HCT116 (cell line): Measurements from ENCODE around the gene PSMD12. TPM values are rescaled to one million over a fixed set of nuclear protein-coding genes. Genes with fewer than 3 reads are reported as not detected.

Experiments
- ATAC-seq: fragments of 200-7000 bp; cut with Tn5 transposase; 2 replicates; pipeline ENCODE4 v1.9.1; 2020; ENCODE audit warnings: mild to moderate bottlenecking, moderate library complexity
- BruUV-seq: library from RNA; stranded (reverse); fragments of 400-500 nt; replicated peaks from 2 replicates; lab custom pipeline; 2021; lab: Mats Ljungman, UMichigan
- CTCF ChIA-PET: fragments of 300-600 bp; sonication (Branson Sonifier 250); formaldehyde crosslinking; loops from one replicate; lab custom pipeline; 2021; ENCODE audit warnings: antibody characterized with exemption; lab: Charles Lee
- POLR2A ChIA-PET: fragments of 300-600, 350-600 bp; sonication (Branson Sonifier 250); formaldehyde crosslinking; loops from one replicate; lab custom pipeline; 2021; ENCODE audit warnings: antibody characterized with exemption; lab: Charles Lee
- RAD21 ChIA-PET, 2 experiments: fragments of 300-600 bp; sonication (Branson Sonifier 250); formaldehyde crosslinking; loops; one replicate each; lab custom pipeline; 2023; ENCODE audit warnings: low total read pairs in 2 of 2; ENCODE audit not compliant: uncharacterized antibody in 2 of 2, unreplicated experiment in 2 of 2, low non-redundant PET in 1 of 2; lab: Charles Lee
- DNase-seq: peaks from one replicate; pipeline ENCODE4 v3.0.0-alpha.2; 2010; ENCODE audit warnings: low read depth, low spot score
- H2AFZ ChIP-seq: fragments of 200-600 bp; shearing (Covaris generic), sonication (generic); 2 replicates; pipeline ENCODE4 v1.6.1; 2017; ENCODE audit warnings: low read depth, mixed run types, mixed read lengths, antibody characterized with exemption, low read length; ENCODE audit not compliant: poor library complexity, severe bottlenecking
- H3K27ac ChIP-seq: 2 replicates; pipeline ENCODE4 v1.5.1; 2012; ENCODE audit warnings: low read depth, low read length
- H3K27me3 ChIP-seq: fragments of 200-600 bp; sonication (generic); 2 replicates; pipeline ENCODE4 v1.6.1; 2016; ENCODE audit warnings: mixed run types, low read length, mixed read lengths; ENCODE audit not compliant: insufficient read depth
- H3K36me3 ChIP-seq, 2 experiments: fragments of 200-500 bp in 1 of 2; fragments of 200-600 bp in 1 of 2; sonication (Bioruptor generic) in 1 of 2; sonication (generic) in 1 of 2; 2 replicates each; pipeline versions ENCODE4 v1.5.1 to v1.6.1; 2014 to 2016; ENCODE audit warnings: low read length in 2 of 2, inconsistent platforms in 1 of 2, mixed read lengths in 1 of 2, mixed run types in 1 of 2; ENCODE audit not compliant: insufficient read depth in 2 of 2, control insufficient read depth in 1 of 2
- H3K4me1 ChIP-seq, 2 experiments: fragments of 200-600 bp in 1 of 2; sonication (generic) in 1 of 2; 2 replicates each; pipeline versions ENCODE4 v1.5.1 to v1.6.1; 2012 to 2017; ENCODE audit warnings: low read length in 2 of 2, inconsistent platforms in 1 of 2, mild to moderate bottlenecking in 1 of 2, mixed read lengths in 1 of 2, mixed run types in 1 of 2, moderate library complexity in 1 of 2; ENCODE audit not compliant: insufficient read depth in 2 of 2, control insufficient read depth in 1 of 2
- H3K4me2 ChIP-seq: fragments of 200-600 bp; sonication (generic); 2 replicates; pipeline ENCODE4 v1.6.1; 2017; ENCODE audit warnings: mixed run types, low read length, mixed read lengths
- H3K4me3 ChIP-seq, 2 experiments: fragments of 200-600 bp in 1 of 2; sonication (generic) in 1 of 2; replicated peaks in 1 of 2; 2 replicates each; pipeline ENCODE4 v1.5.1; 2011 to 2016; ENCODE audit warnings: low read length in 2 of 2, control low read depth in 1 of 2, low read depth in 1 of 2, mild to moderate bottlenecking in 1 of 2, mixed read lengths in 1 of 2, mixed run types in 1 of 2
- H3K79me2 ChIP-seq: fragments of 200-600 bp; sonication (generic); 2 replicates; pipeline ENCODE4 v1.6.1; 2017; ENCODE audit warnings: mild to moderate bottlenecking, mixed run types, low read length, moderate library complexity, mixed read lengths; ENCODE audit not compliant: insufficient read depth
- H3K9ac ChIP-seq: fragments of 200-600 bp; sonication (generic); 2 replicates; pipeline ENCODE4 v1.6.1; 2016; ENCODE audit warnings: low read length, mixed read lengths
- H3K9me2 ChIP-seq: fragments of 200-600 bp; sonication (generic), shearing (Covaris generic); 2 replicates; pipeline ENCODE4 v1.6.1; 2017; ENCODE audit warnings: mixed run types, mild to moderate bottlenecking, moderate library complexity; ENCODE audit not compliant: insufficient read depth
- H3K9me3 ChIP-seq, 2 experiments: fragments of 200-500 bp in 1 of 2; fragments of 200-600 bp in 1 of 2; sonication (Bioruptor generic) in 1 of 2; sonication (generic) in 1 of 2; 2 replicates each; pipeline ENCODE4 v1.6.1; 2014 to 2017; ENCODE audit warnings: low read length in 2 of 2, mixed read lengths in 2 of 2, inconsistent platforms in 1 of 2, low read depth in 1 of 2, mild to moderate bottlenecking in 1 of 2, mixed run types in 1 of 2, moderate library complexity in 1 of 2; ENCODE audit not compliant: control insufficient read depth in 1 of 2, insufficient read depth in 1 of 2
- H4K20me1 ChIP-seq: fragments of 200-600 bp; sonication (generic), shearing (Covaris generic); 2 replicates; pipeline ENCODE4 v1.6.1; 2017; ENCODE audit warnings: mixed run types, mild to moderate bottlenecking, moderate library complexity; ENCODE audit not compliant: insufficient read depth
- CBX3 ChIP-seq: IDR thresholded peaks from 2 replicates; pipeline ENCODE4 v1.6.1; 2012; ENCODE audit warnings: low read depth
- CEBPB ChIP-seq: IDR thresholded peaks from 2 replicates; pipeline ENCODE4 v1.6.1; 2012; ENCODE audit warnings: low read depth
- EGR1 ChIP-seq: IDR thresholded peaks from 2 replicates; pipeline ENCODE4 v1.6.1; 2012; ENCODE audit warnings: low read depth
- EZH2phosphoT487 ChIP-seq: fragments of 200-600 bp; IDR thresholded peaks from 2 replicates; pipeline ENCODE4 v1.6.1; 2018; ENCODE audit warnings: antibody characterized with exemption, borderline replicate concordance
- FOSL1 ChIP-seq: IDR thresholded peaks from 2 replicates; pipeline ENCODE4 v1.6.1; 2012; ENCODE audit warnings: low read depth
- JUND ChIP-seq: IDR thresholded peaks from 2 replicates; pipeline ENCODE4 v1.6.1; 2012
- POLR2A ChIP-seq: IDR thresholded peaks from 2 replicates; pipeline ENCODE4 v1.7.0; 2011; ENCODE audit warnings: borderline replicate concordance; ENCODE audit not compliant: insufficient read depth, insufficient read length; ENCODE audit errors: extremely low read depth
- POLR2AphosphoS5 ChIP-seq: IDR thresholded peaks from 2 replicates; pipeline ENCODE4 v1.6.1; 2011; ENCODE audit warnings: mild to moderate bottlenecking, low read depth, low read length, moderate library complexity
- RAD21 ChIP-seq: IDR thresholded peaks from 2 replicates; pipeline ENCODE4 v1.6.1; 2012; ENCODE audit warnings: low read depth, mild to moderate bottlenecking
- TCF7L2 ChIP-seq: IDR thresholded peaks from 2 replicates; pipeline ENCODE4 v1.7.0; 2011; ENCODE audit warnings: borderline replicate concordance, inconsistent platforms; ENCODE audit not compliant: insufficient read depth, insufficient read length; ENCODE audit errors: extremely low read depth
- YY1 ChIP-seq: IDR thresholded peaks from 2 replicates; pipeline ENCODE4 v1.6.1; 2011; ENCODE audit warnings: low read length, low read depth, moderate library complexity, mild to moderate bottlenecking; ENCODE audit not compliant: insufficient replicate concordance; ENCODE audit errors: extremely low read depth
- ZFX ChIP-seq: fragments of 450-650 bp; IDR thresholded peaks from 2 replicates; pipeline ENCODE4 v1.6.1; 2017
- ZNF274 ChIP-seq: fragments of 200-500 bp; sonication (Bioruptor generic); IDR thresholded peaks from 2 replicates; pipeline ENCODE4 v1.6.1; 2014; ENCODE audit warnings: mild to moderate bottlenecking, low read depth, low read length, inconsistent platforms
- intact Hi-C: fragments of 100-400 bp; cut with micrococcal nuclease; formaldehyde crosslinking; loops from 2 replicates; pipeline ENCODE4 v1.10.0; 2022
- total RNA-seq: library from RNA; stranded (reverse); gene quantifications from one replicate; pipeline ENCODE4 v1.2.1, GENCODE V29; 2021; ENCODE audit not compliant: unreplicated experiment
- TF ChIP-seq, protein P1 (sequence below): IDR thresholded peaks from 2 replicates; pipeline ENCODE4 v1.6.1; 2012
- TF ChIP-seq, protein P2 (sequence below), 3 experiments: fragments of 200-600 bp in 1 of 3; sonication (generic) in 1 of 3; IDR thresholded peaks in 2 of 3; conservative IDR thresholded peaks in 1 of 3; 2 replicates each; pipeline ENCODE4 v1.5.1; 2012 to 2017; ENCODE audit warnings: low read depth in 2 of 3, low read length in 2 of 3, antibody characterized with exemption in 1 of 3, borderline replicate concordance in 1 of 3, control low read depth in 1 of 3, mild to moderate bottlenecking in 1 of 3, mixed read lengths in 1 of 3, mixed run types in 1 of 3, moderate library complexity in 1 of 3; ENCODE audit not compliant: insufficient read depth in 1 of 3
- TF ChIP-seq, protein P3 (sequence below): IDR thresholded peaks from 2 replicates; pipeline ENCODE4 v1.6.1; 2012; ENCODE audit warnings: low read depth

PSMD12 gene
- total RNA-seq, 1 experiment from 2014 or later: 115 TPM

DNA sequence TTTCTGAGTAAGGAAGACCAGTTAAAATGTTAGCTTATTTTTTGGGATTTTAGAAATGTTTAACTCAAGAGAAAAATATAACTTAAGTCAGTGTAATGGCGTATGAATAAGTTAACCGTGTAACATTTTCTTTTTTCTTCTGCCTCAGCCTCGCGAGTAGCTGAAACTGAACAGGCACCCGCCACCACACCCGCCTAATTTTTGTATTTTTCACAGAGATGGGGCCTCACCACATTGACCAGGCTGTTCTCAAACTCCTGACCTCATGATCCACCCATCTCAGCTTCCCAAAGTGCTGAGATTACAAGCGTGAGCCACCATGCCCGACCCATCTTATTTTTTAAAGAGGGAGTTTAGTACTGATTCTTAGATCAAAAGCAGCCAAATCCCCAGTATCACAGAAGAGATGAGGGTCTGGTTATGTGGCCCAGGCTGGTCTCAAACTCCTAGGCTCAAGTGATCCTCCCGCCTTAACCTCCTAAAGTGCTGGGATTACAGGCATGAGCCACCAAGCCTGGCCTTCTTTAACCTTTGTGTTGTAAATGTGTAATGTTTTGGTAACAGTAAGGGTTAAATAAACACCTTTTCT lies 27.5 kb upstream of the PSMD12 start (continued):
- TF ChIP-seq ZFX (no peak), CEBPB (no peak), TCF7L2 (no peak)
- TF ChIP-seq, protein P1, sequence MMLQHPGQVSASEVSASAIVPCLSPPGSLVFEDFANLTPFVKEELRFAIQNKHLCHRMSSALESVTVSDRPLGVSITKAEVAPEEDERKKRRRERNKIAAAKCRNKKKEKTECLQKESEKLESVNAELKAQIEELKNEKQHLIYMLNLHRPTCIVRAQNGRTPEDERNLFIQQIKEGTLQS: no peak
- TF ChIP-seq, protein P2, sequence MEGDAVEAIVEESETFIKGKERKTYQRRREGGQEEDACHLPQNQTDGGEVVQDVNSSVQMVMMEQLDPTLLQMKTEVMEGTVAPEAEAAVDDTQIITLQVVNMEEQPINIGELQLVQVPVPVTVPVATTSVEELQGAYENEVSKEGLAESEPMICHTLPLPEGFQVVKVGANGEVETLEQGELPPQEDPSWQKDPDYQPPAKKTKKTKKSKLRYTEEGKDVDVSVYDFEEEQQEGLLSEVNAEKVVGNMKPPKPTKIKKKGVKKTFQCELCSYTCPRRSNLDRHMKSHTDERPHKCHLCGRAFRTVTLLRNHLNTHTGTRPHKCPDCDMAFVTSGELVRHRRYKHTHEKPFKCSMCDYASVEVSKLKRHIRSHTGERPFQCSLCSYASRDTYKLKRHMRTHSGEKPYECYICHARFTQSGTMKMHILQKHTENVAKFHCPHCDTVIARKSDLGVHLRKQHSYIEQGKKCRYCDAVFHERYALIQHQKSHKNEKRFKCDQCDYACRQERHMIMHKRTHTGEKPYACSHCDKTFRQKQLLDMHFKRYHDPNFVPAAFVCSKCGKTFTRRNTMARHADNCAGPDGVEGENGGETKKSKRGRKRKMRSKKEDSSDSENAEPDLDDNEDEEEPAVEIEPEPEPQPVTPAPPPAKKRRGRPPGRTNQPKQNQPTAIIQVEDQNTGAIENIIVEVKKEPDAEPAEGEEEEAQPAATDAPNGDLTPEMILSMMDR (IDR thresholded peaks at IDR 0.05 in 2 of 3, conservative IDR thresholded peaks at IDR 0.05 in 1 of 3; ENCODE audit: borderline replicate concordance in 1 of 3, insufficient read depth in 1 of 3, low read depth in 2 of 3, low read length in 2 of 3): no peak
- TF ChIP-seq, all 23 proteins: peak for 0

DNA sequence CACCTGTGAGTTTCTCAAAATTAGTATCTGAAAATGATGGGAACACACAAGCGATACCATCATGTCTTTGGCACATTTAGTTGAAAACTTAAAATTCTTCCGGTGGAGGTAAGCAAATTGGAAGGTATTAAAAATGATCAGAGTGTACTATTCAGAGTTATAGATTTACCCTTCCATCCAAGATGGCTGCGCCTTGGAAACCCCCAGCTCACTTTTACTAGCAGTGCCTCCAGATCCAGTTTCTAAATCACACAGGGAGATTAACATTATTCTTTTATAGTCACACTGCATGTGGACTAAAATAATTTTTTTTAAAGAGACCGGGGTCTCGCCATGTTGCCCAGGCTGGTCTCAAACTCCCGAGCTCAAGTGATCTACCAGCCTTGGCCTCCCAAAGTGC lies 25.7 kb upstream of the PSMD12 start:
- H3K36me3 ChIP-seq: no peaks in the 10 kb centered on the region
- CTCF ChIA-PET: no interaction called here
- H2AFZ ChIP-seq: no peak overlapping the region
- peaks cover 26 to 51% of the 10 kb centered on the region in 2 experiments for H3K4me1 ChIP-seq
- DNase-seq (no peak), ATAC-seq (no peak)
- no peak overlapping the region for H3K9ac ChIP-seq
- intact Hi-C loops: no loop called here
- H3K9me2 ChIP-seq: no peaks in the 10 kb centered on the region
- no peak overlapping the region for H3K4me3 ChIP-seq
- POLR2A ChIA-PET: no interaction called here
- no peak overlapping the region for H3K27ac ChIP-seq
- H3K27me3 ChIP-seq: no peaks in the 10 kb centered on the region
- BruUV-seq: no TSS peak
- H3K9me3 ChIP-seq: no peaks in the 10 kb centered on the region
- peaks cover 50% of the 10 kb centered on the region for H3K79me2 ChIP-seq
- no peak overlapping the region for H3K4me2 ChIP-seq
- H4K20me1 ChIP-seq: no peaks in the 10 kb centered on the region
- RAD21 ChIA-PET: no interaction called here
- TF ChIP-seq YY1 (no peak), FOSL1 (no peak), RAD21 (no peak), JUND (no peak), CBX3 (no peak), ZFX (no peak), POLR2A (no peak), EZH2phosphoT487 (no peak), ZNF274 (no peak), EGR1 (no peak), POLR2AphosphoS5 (no peak), CEBPB (no peak), TCF7L2 (no peak)
- TF ChIP-seq, protein P2 (IDR thresholded peaks at IDR 0.05 in 2 of 3, conservative IDR thresholded peaks at IDR 0.05 in 1 of 3; ENCODE audit: borderline replicate concordance in 1 of 3, insufficient read depth in 1 of 3, low read depth in 2 of 3, low read length in 2 of 3): no peak
- TF ChIP-seq, protein P3, sequence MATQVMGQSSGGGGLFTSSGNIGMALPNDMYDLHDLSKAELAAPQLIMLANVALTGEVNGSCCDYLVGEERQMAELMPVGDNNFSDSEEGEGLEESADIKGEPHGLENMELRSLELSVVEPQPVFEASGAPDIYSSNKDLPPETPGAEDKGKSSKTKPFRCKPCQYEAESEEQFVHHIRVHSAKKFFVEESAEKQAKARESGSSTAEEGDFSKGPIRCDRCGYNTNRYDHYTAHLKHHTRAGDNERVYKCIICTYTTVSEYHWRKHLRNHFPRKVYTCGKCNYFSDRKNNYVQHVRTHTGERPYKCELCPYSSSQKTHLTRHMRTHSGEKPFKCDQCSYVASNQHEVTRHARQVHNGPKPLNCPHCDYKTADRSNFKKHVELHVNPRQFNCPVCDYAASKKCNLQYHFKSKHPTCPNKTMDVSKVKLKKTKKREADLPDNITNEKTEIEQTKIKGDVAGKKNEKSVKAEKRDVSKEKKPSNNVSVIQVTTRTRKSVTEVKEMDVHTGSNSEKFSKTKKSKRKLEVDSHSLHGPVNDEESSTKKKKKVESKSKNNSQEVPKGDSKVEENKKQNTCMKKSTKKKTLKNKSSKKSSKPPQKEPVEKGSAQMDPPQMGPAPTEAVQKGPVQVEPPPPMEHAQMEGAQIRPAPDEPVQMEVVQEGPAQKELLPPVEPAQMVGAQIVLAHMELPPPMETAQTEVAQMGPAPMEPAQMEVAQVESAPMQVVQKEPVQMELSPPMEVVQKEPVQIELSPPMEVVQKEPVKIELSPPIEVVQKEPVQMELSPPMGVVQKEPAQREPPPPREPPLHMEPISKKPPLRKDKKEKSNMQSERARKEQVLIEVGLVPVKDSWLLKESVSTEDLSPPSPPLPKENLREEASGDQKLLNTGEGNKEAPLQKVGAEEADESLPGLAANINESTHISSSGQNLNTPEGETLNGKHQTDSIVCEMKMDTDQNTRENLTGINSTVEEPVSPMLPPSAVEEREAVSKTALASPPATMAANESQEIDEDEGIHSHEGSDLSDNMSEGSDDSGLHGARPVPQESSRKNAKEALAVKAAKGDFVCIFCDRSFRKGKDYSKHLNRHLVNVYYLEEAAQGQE: no peak
- TF ChIP-seq, protein P1: no peak
